UCSD-AML1 (cell line): ENCODE results near the gene ZNF227.
"Not testable (repeated sequence)": the region's sequence is repeated elsewhere in the genome, so short reads cannot be mapped to it uniquely, and the experiment has no call there.

Source experiments
- DNase-seq: peaks from one replicate; lab custom pipeline; 2025; ENCODE audit not compliant: unreplicated experiment; lab: John Stamatoyannopoulos, UW

ZNF227 gene

DNA sequence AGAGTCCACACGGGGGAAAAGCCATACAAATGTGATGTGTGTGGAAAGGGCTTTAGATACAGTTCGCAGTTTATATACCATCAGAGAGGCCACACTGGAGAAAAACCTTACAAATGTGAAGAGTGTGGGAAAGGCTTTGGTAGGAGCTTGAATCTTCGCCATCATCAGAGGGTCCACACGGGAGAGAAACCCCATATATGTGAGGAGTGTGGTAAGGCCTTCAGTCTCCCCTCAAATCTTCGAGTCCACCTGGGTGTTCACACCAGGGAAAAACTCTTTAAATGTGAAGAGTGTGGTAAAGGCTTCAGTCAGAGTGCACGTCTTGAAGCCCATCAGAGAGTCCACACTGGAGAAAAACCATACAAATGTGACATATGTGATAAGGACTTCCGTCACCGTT is 24.1 kb downstream of the ZNF227 start:
- DNase-seq: no peak

DNA sequence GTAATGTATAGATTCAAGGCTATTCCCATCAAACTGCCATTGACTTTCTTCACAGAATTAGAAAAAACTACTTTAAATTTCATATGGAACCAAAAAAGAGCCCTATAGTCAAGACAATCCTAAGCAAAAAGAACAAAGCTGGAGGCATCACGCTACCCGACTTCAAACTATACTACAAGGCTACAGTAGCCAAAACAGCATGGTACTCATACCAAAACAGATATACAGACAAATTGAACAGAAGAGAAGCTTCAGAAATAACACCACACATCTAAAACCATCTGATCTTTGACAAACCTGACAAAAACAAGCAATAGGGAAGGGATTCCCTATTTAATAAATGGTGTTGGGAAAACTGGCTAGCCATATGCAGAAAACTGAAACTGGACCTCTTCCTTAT is 40.0 kb downstream of the ZNF227 start:
- not testable (repeated sequence) for DNase-seq

DNA sequence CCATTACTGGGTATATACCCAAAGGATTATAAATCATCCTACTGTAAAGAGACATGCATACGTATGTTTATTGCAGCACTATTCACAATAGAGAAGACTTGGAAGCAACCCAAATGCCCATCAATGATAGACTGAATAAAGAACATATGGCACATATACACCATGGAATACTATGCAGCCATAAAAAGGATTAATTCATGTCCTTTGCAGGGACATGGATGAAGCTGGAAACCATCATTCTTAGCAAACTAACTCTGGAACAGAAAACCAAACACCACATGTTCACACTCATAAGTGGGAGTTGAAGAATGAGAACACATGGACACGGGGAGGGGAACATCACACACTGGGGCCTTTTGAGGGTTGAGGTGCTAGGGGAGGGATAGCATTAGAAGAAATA is 41.1 kb downstream of the ZNF227 start:
- not testable (repeated sequence) for DNase-seq

DNA sequence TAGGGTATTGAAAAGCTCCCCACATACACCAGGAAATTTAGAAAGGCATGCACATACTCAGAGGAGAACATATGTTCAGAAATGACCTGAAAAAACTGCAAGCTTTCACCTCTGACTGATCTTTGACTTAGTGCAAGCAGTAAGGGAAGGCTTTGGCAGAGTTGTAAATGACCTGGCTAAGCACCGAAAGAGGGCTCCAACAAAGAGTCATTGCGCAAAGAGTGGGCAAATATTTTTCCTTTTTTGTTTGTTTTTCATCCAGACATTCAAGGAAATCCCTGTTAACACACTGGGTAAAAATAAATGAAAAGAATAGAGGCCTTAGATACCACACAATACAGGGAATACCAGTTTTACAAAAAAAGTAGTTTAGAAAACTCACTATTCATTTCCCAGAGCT is 42.2 kb downstream of the ZNF227 start:
- no peak for DNase-seq

DNA sequence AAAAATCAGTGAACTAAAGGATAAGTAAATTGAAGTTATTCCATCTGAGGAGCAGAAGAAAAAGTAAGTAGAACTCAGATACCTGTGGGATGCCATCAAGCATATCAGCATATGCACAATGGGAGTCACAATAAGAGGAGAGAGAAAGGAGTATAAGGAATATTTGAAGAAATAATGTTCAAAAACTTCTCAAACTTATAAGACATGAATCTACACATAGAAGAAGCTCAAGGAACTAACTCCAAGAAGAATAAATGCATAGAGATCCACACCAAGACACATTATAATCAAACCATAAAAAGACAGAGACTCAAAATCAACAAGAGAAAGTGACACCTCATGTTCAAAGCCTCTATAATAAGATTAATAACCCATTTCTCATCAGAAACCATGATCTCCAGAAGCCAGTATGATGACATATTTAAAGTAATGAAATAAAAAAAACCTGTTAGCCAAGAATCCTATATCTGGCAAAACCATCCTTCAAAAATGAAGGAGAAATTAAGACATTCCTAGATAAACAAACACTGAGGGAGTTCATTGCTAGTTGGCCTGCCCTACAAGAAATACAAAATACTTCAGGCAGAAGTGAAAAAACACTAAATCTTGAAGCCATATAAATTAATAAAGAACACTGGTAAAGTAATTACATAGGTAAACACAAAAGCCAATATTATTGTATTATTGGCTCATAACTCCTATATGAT is 43.5 kb downstream of the ZNF227 start:
- DNase-seq: no peak

DNA sequence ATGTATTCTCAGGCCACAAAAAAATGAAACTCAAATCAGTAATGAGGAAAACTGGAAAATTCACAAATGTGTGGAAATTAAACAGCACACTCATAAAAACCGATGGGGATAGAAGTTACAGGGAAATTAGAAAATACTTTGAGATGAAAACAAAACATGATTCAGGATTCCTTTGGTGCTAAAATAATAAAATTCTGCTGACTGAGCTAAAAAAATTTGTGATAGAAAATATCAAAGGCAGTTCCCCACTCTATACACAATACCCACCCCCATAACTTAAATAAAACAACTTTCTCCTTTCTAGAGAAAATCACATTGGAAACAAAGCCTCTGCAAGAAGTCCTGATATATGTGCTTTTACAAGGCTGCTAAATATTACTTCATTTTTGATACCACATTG is 45.8 kb downstream of the ZNF227 start:
- DNase-seq: no peak

DNA sequence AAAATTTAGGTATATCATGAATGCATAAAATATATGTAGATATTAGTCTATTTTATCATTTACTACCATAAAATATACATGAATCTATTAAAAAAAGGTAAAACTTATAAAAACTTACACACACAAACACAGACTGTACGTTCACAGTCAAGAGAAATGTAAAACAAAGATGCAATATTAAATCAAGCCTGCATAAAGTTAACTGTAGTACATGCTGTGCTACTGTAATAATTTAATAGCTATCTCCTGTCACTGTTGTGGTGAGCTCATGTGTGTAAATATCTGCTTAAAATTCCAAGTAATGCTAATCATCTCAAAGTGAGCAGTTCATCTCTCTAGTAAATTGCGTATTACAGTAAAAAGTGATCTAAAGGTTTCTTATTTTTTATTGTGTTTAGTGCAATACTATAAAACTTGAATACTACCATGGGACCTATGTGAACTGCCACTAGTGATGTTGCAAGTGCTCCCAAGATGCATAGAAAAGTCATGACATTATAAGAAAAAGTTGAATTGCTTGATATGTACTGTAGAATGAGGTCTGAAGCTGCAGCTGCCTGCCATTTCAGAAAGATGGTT is 46.6 kb downstream of the ZNF227 start:
- DNase-seq: no peak

DNA sequence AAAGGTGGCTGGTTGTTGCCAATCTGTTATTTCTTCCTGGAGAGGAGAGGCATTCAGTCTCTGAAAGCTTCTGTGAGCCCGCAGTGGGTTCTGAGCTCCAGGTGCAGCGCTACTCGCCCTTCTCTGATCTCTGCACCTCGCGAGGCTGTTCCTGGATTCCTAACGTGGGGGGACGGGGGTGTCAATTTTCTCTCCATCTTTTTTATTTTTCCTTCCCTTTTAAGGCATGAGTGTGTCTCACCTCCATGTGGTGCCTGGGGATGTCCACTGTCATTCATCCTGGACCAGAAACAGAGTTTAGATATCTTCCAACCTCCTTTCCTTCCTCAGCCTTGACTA is 48.0 kb downstream of the ZNF227 start:
- DNase-seq: no peak

- DNase-seq: no peak
Observed at GRCh38 chr19:44260695-44261446, 48.5 kb downstream of the ZNF227 start.

DNA sequence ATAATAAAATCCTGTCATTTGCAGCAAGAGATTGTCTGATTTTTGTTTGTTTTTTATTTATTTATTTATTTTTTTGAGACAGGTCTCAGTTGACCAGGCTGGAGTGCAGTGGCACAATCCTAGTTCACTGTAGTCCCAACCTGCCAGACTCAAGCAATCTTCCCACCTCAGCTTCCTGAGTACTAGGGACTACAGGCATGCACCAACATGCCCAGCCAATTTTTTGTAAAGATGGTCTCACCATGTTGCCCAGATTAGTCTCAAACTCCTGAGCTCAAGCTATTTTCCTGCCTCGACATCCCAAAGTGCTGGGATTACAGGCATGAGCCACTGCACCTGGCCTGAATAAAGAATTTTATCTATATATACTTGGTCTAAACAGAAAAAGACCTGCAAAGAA is 65.0 kb downstream of the ZNF227 start:
- DNase-seq: no peak

DNA sequence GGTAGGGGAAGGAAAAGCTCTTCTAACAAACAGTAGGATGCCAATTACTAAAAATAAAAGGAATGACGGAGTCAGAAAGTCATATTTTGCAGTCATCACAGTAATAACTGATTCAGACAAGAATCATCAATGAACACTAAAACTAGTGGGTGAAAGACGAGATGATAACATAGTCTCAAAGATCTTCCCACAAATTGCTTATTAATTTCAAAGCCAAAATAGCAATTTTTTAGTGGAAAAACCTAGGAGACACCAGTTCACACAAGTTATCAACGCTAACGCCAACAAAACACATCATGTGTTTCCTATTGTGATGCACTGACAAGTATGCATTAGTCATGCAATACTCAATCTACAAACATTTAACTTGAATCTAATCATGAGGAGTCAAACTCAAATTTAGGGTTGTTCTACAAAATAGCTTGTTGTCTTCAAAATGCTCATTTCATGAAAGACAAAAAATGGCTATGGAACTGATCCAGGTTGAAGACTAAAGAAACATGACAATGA is 65.9 kb downstream of the ZNF227 start:
- DNase-seq: no peak

DNA sequence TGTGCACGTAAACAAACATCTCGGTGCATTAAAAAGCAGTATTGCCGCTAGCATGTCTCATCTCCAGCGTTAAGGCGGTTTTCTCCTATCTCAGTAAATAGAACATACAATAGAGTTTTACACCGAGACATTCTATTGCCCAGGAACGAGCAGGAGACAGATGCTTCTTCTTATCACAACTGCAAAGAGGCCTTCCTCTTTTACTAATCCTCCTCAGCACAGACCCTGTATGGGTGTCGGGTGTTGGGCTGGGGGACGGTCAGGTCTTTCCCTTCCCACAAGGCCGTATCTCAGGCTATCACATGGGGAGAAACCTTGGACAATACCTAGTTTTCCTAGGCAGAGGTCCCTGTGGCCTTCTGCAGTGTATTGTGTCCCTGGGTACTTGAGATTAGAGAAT is 68.6 kb downstream of the ZNF227 start:
- DNase-seq: no peak

- no peak for DNase-seq
Observed at GRCh38 chr19:44282846-44283245, 70.5 kb downstream of the ZNF227 start.

DNA sequence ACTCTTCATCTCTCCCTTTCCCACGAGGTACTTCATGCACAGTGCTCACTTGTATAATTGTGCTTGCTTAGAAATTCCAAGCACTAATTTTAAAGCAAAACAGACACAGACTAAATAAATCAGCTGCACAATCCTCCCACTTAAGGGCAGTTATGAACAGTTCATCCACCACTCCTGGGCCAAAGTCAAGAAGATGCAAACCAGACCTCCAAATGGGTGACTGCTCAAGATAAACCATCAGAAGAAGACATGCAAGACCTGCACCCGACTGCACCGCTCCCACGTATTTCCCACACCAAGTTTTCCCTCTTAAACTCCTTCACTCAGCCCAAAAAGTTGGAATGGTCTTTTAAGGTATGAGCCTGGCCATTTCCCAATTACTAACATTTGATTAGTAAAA is 72.6 kb downstream of the ZNF227 start:
- no peak for DNase-seq
